Endothelial cell of umbilical vein (primary cell): ENCODE data around the gene GALNT14. TPM values are rescaled to one million over a fixed set of nuclear protein-coding genes. Genes with fewer than 3 reads are reported as not detected.

Source experiments
- BruUV-seq: library from RNA; stranded (reverse); fragments of 400-500 nt; replicated peaks from 2 replicates; lab custom pipeline; 2021; lab: Mats Ljungman, UMichigan
- CTCF ChIA-PET: fragments of 300-600, 350-600 bp; sonication (Branson Sonifier 250); formaldehyde crosslinking; loops from one replicate; lab custom pipeline; 2021; ENCODE audit warnings: antibody characterized with exemption, inconsistent platforms; lab: Charles Lee
- POLR2A ChIA-PET: fragments of 300-600, 350-600 bp; sonication (Branson Sonifier 250); formaldehyde crosslinking; loops from one replicate; lab custom pipeline; 2021; ENCODE audit warnings: antibody characterized with exemption, inconsistent platforms; lab: Charles Lee
- DNase-seq: peaks from one replicate; pipeline ENCODE4 v3.0.0-alpha.2; 2011; ENCODE audit warnings: low read depth, low spot score
- FAIRE-seq: peaks from 2 replicates; lab custom pipeline; 2011; peaks lifted over from hg19 to GRCh38; lab: Jason Lieb, UNC
- H2AFZ ChIP-seq: 2 replicates; pipeline ENCODE4 v1.6.0; 2012; ENCODE audit warnings: low read depth, low read length, control low read depth, inconsistent platforms
- H3K27ac ChIP-seq: 2 replicates; pipeline ENCODE4 v1.5.1; 2011; ENCODE audit warnings: low read depth, mild to moderate bottlenecking, control low read depth, low read length, moderate library complexity; ENCODE audit not compliant: insufficient read depth
- H3K27me3 ChIP-seq, 2 experiments: 2 replicates each; pipeline versions ENCODE4 v1.6.0 to v1.6.1; 2011; ENCODE audit warnings: low read length in 2 of 2, mixed read lengths in 1 of 2; ENCODE audit not compliant: control insufficient read depth in 2 of 2, insufficient read depth in 2 of 2
- H3K36me3 ChIP-seq, 2 experiments: 2 replicates in 1 of 2; 3 replicates in 1 of 2; pipeline ENCODE4 v1.5.1; 2011; ENCODE audit warnings: low read length in 2 of 2, mild to moderate bottlenecking in 1 of 2, moderate library complexity in 1 of 2; ENCODE audit not compliant: control insufficient read depth in 2 of 2, insufficient read depth in 2 of 2; ENCODE audit errors: extremely low read depth in 1 of 2
- H3K4me1 ChIP-seq: 3 replicates; pipeline ENCODE4 v1.5.1; 2011; ENCODE audit warnings: mild to moderate bottlenecking, low read length; ENCODE audit not compliant: control insufficient read depth, insufficient read depth; ENCODE audit errors: extremely low read depth
- H3K4me2 ChIP-seq: 2 replicates; pipeline ENCODE4 v1.6.1; 2011; ENCODE audit warnings: low read length, control low read depth, mixed read lengths; ENCODE audit not compliant: insufficient read depth
- H3K4me3 ChIP-seq, 3 experiments: fragments of 200-600 bp in 1 of 3; sonication (generic), shearing (Covaris generic) in 1 of 3; replicated peaks in 1 of 3; 2 replicates each; pipeline ENCODE4 v1.5.1; 2011 to 2016; ENCODE audit warnings: control low read depth in 3 of 3, low read length in 3 of 3, mild to moderate bottlenecking in 2 of 3, inconsistent platforms in 1 of 3, low read depth in 1 of 3, moderate library complexity in 1 of 3; ENCODE audit not compliant: insufficient read depth in 1 of 3
- H3K79me2 ChIP-seq: 2 replicates; pipeline ENCODE4 v1.6.0; 2012; ENCODE audit warnings: low read length, inconsistent platforms; ENCODE audit not compliant: control insufficient read depth, insufficient read depth
- H3K9ac ChIP-seq: replicated peaks from 2 replicates; pipeline ENCODE3; 2011; ENCODE audit warnings: low read length, control low read depth; ENCODE audit not compliant: insufficient read depth; ENCODE audit errors: extremely low read depth
- H3K9me1 ChIP-seq: replicated peaks from 3 replicates; pipeline ENCODE4 v1.6.0; 2011; ENCODE audit warnings: mild to moderate bottlenecking, low read length; ENCODE audit not compliant: control insufficient read depth, insufficient read depth; ENCODE audit errors: extremely low read depth
- H3K9me3 ChIP-seq: replicated peaks from 2 replicates; pipeline ENCODE4 v1.5.1; 2012; ENCODE audit warnings: low read length, inconsistent platforms; ENCODE audit not compliant: control insufficient read depth, insufficient read depth
- H4K20me1 ChIP-seq: replicated peaks from 2 replicates; pipeline ENCODE3; 2011; ENCODE audit warnings: mild to moderate bottlenecking, low read length; ENCODE audit not compliant: control insufficient read depth, insufficient read depth; ENCODE audit errors: extremely low read depth
- EZH2 ChIP-seq: IDR thresholded peaks from 2 replicates; pipeline ENCODE4 v1.6.1; 2012; ENCODE audit warnings: borderline replicate concordance, low read depth, mild to moderate bottlenecking, moderate library complexity, low read length, inconsistent platforms; ENCODE audit not compliant: severe bottlenecking
- FOS ChIP-seq: IDR thresholded peaks from 2 replicates; pipeline ENCODE4 v1.6.1; 2011; ENCODE audit warnings: mild to moderate bottlenecking, low read length, moderate library complexity, borderline replicate concordance; ENCODE audit not compliant: insufficient read depth
- GATA2 ChIP-seq: IDR thresholded peaks from 2 replicates; pipeline ENCODE4 v1.7.0; 2011; ENCODE audit warnings: low read depth, mild to moderate bottlenecking, moderate library complexity, mixed read lengths, low read length; ENCODE audit not compliant: insufficient read length, insufficient read depth
- JUN ChIP-seq: IDR thresholded peaks from 2 replicates; pipeline ENCODE4 v1.6.1; 2011; ENCODE audit warnings: borderline replicate concordance, low read depth; ENCODE audit not compliant: insufficient read length, insufficient read depth
- MAX ChIP-seq: IDR thresholded peaks from 2 replicates; pipeline ENCODE4 v1.6.1; 2011; ENCODE audit not compliant: insufficient read depth, insufficient read length
- MYC ChIP-seq: IDR thresholded peaks from one replicate; pipeline ENCODE4 v1.6.1; 2011; ENCODE audit warnings: mild to moderate bottlenecking, low read depth, low read length
- POLR2A ChIP-seq: IDR thresholded peaks from 2 replicates; pipeline ENCODE4 v1.6.1; 2012; ENCODE audit warnings: low read depth, mild to moderate bottlenecking, control low read depth, low read length
- POLR2AphosphoS5 ChIP-seq: IDR thresholded peaks from 2 replicates; pipeline ENCODE4 v1.6.1; 2012; ENCODE audit warnings: low read depth, mild to moderate bottlenecking, control low read depth, low read length, moderate library complexity; ENCODE audit not compliant: insufficient read depth
- dilution Hi-C: fragments of 300-500 bp; cut with MboI; formaldehyde crosslinking; loops from one replicate; pipeline ENCODE4 v1.15.0; 2019; ENCODE audit warnings: low sequenced_read_pairs; ENCODE audit not compliant: extremely low pct_ligation_motif_present
- intact Hi-C: fragments of 100-400 bp; cut with micrococcal nuclease; formaldehyde crosslinking; loops from one replicate; pipeline ENCODE4 v1.10.0; 2022
- polyA plus RNA-seq, 4 experiments: library from polyadenylated mRNA; depleted of rRNA in 3 of 4; stranded (reverse) in 3 of 4; unstranded in 1 of 4; fragments of >200 nt; gene quantifications; 2 replicates each; pipeline versions ENCODE4 v1.2.1 to v1.2.3, GENCODE V29; 2011 to 2012; ENCODE audit warnings: missing spikeins in 1 of 4
- total RNA-seq: library from RNA; stranded (reverse); gene quantifications from 2 replicates; pipeline ENCODE4 v1.2.3, GENCODE V29; 2021
- TF ChIP-seq, protein P1 (sequence below), 2 donors: IDR thresholded peaks; 1 replicate in 1 of 2; 2 replicates in 1 of 2; pipeline ENCODE4 v1.5.1; 2011; ENCODE audit warnings: low read length in 2 of 2, mild to moderate bottlenecking in 2 of 2, moderate library complexity in 2 of 2, control low read depth in 1 of 2, inconsistent platforms in 1 of 2, low read depth in 1 of 2; ENCODE audit not compliant: insufficient read depth in 1 of 2; ENCODE audit errors: extremely low read depth in 1 of 2

GALNT14 gene
- total and polyA plus RNA-seq, 2 donors (not counting 3 experiments of a cell fraction or from before 2014, with no cell fraction given): 0.04 to 0.40 TPM

- H3K4me3 ChIP-seq: no peak overlapping the region
- H2AFZ ChIP-seq: no peak overlapping the region
- dilution Hi-C loops: no loop called here
- no peak overlapping the region for H3K27ac ChIP-seq
- no peaks in the 10 kb centered on the region for H4K20me1 ChIP-seq
- H3K9ac ChIP-seq: no peak overlapping the region
- no peaks in the 10 kb centered on the region for H3K36me3 ChIP-seq
- CTCF ChIA-PET: no interaction called here
- H3K9me3 ChIP-seq: no peaks in the 10 kb centered on the region
- H3K79me2 ChIP-seq: no peaks in the 10 kb centered on the region
- no peaks in the 10 kb centered on the region for H3K9me1 ChIP-seq
- H3K4me1 ChIP-seq: no peaks in the 10 kb centered on the region
- no peak overlapping the region for H3K4me2 ChIP-seq
- no peak for TF ChIP-seq MAX
- TF ChIP-seq POLR2AphosphoS5: no peak
- TF ChIP-seq JUN: no peak
- no peak for TF ChIP-seq MYC
- TF ChIP-seq, protein P1, sequence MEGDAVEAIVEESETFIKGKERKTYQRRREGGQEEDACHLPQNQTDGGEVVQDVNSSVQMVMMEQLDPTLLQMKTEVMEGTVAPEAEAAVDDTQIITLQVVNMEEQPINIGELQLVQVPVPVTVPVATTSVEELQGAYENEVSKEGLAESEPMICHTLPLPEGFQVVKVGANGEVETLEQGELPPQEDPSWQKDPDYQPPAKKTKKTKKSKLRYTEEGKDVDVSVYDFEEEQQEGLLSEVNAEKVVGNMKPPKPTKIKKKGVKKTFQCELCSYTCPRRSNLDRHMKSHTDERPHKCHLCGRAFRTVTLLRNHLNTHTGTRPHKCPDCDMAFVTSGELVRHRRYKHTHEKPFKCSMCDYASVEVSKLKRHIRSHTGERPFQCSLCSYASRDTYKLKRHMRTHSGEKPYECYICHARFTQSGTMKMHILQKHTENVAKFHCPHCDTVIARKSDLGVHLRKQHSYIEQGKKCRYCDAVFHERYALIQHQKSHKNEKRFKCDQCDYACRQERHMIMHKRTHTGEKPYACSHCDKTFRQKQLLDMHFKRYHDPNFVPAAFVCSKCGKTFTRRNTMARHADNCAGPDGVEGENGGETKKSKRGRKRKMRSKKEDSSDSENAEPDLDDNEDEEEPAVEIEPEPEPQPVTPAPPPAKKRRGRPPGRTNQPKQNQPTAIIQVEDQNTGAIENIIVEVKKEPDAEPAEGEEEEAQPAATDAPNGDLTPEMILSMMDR (IDR thresholded peaks at IDR 0.05; ENCODE audit: extremely low read depth in 1 of 2, insufficient read depth in 1 of 2, low read depth in 1 of 2, low read length in 2 of 2): no peak
- no peak for TF ChIP-seq FOS
- TF ChIP-seq GATA2: no peak
- no peak for TF ChIP-seq EZH2
- no peak for TF ChIP-seq POLR2A
- FAIRE-seq (no peak), DNase-seq (no peak)
- no TSS peak for BruUV-seq
- POLR2A ChIA-PET: no interaction called here
- H3K27me3 ChIP-seq: no peaks in the 10 kb centered on the region
- intact Hi-C loops: no loop called here
Measured at GRCh38 chr2:31027549-31027948, 110.7 kb downstream of the GALNT14 start.
